WTC11 (cell line): ENCODE results near the gene ZXDC.

Experiments used
- ATF3 ChIP-seq: sonication (generic); formaldehyde crosslinking; conservative IDR thresholded peaks from 2 replicates; pipeline ENCODE4 v1.8.1; 2022; ENCODE audit warnings: mild to moderate bottlenecking, missing genetic modification reagents
- E2F4 ChIP-seq: sonication (generic); formaldehyde crosslinking; IDR thresholded peaks from 2 replicates; pipeline ENCODE4 v1.8.1; 2022; ENCODE audit warnings: low read depth, mild to moderate bottlenecking, moderate library complexity, missing genetic modification reagents, borderline replicate concordance
- JUN ChIP-seq: sonication (generic); formaldehyde crosslinking; IDR thresholded peaks from 2 replicates; pipeline ENCODE4 v1.8.0; 2023; ENCODE audit warnings: mild to moderate bottlenecking, missing genetic modification reagents
- MAX ChIP-seq: sonication (generic); formaldehyde crosslinking; IDR thresholded peaks from 2 replicates; pipeline ENCODE4 v1.8.0; 2022; ENCODE audit warnings: mild to moderate bottlenecking, missing genetic modification reagents
- NFYB ChIP-seq: sonication (generic); formaldehyde crosslinking; conservative IDR thresholded peaks from 2 replicates; pipeline ENCODE4 v1.8.0; 2022; ENCODE audit warnings: low read depth, missing genetic modification reagents
- NR3C1 ChIP-seq: sonication (generic); formaldehyde crosslinking; conservative IDR thresholded peaks from 2 replicates; pipeline ENCODE4 v1.8.1; 2023; ENCODE audit warnings: low read depth, mild to moderate bottlenecking, missing genetic modification reagents
- SMAD4 ChIP-seq: sonication (generic); formaldehyde crosslinking; IDR thresholded peaks from 2 replicates; pipeline ENCODE4 v1.8.0; 2022; ENCODE audit warnings: mild to moderate bottlenecking, missing genetic modification reagents
- USF2 ChIP-seq: sonication (generic); formaldehyde crosslinking; IDR thresholded peaks from 2 replicates; pipeline ENCODE4 v1.8.1; 2023; ENCODE audit warnings: mild to moderate bottlenecking, missing genetic modification reagents, moderate library complexity
- ZBTB21 ChIP-seq: sonication (generic); formaldehyde crosslinking; IDR thresholded peaks from 2 replicates; pipeline ENCODE4 v1.8.1; 2023; ENCODE audit warnings: mild to moderate bottlenecking, missing genetic modification reagents, borderline replicate concordance
- TF ChIP-seq, protein P1 (sequence below): fragments of 200-600 bp; IDR thresholded peaks from 2 replicates; pipeline ENCODE4 v1.8.0; 2022; ENCODE audit warnings: antibody characterized with exemption
- TF ChIP-seq, protein P2 (sequence below): sonication (generic); formaldehyde crosslinking; IDR thresholded peaks from 2 replicates; pipeline ENCODE4 v1.8.0; 2023; ENCODE audit warnings: missing genetic modification reagents

GRCh38 chr3:126488185-126488584 lies 12.5 kb upstream of the ZXDC start:
- TF ChIP-seq MAX (CRISPR knock-in tag) (no peak), ZBTB21 (CRISPR knock-in tag) (no peak), NFYB (no peak), NR3C1 (CRISPR knock-in tag) (no peak), SMAD4 (no peak), ATF3 (no peak), JUN (CRISPR knock-in tag) (no peak), E2F4 (no peak), USF2 (no peak)
- TF ChIP-seq, protein P1, sequence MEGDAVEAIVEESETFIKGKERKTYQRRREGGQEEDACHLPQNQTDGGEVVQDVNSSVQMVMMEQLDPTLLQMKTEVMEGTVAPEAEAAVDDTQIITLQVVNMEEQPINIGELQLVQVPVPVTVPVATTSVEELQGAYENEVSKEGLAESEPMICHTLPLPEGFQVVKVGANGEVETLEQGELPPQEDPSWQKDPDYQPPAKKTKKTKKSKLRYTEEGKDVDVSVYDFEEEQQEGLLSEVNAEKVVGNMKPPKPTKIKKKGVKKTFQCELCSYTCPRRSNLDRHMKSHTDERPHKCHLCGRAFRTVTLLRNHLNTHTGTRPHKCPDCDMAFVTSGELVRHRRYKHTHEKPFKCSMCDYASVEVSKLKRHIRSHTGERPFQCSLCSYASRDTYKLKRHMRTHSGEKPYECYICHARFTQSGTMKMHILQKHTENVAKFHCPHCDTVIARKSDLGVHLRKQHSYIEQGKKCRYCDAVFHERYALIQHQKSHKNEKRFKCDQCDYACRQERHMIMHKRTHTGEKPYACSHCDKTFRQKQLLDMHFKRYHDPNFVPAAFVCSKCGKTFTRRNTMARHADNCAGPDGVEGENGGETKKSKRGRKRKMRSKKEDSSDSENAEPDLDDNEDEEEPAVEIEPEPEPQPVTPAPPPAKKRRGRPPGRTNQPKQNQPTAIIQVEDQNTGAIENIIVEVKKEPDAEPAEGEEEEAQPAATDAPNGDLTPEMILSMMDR = no peak
- TF ChIP-seq, protein P2, sequence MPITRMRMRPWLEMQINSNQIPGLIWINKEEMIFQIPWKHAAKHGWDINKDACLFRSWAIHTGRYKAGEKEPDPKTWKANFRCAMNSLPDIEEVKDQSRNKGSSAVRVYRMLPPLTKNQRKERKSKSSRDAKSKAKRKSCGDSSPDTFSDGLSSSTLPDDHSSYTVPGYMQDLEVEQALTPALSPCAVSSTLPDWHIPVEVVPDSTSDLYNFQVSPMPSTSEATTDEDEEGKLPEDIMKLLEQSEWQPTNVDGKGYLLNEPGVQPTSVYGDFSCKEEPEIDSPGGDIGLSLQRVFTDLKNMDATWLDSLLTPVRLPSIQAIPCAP = no peak
